Osteoblast (primary cell): ENCODE measurements around the gene TIPIN. TPM values are rescaled to one million over a fixed set of nuclear protein-coding genes. Genes with fewer than 3 reads are reported as not detected.

Experiments used
- DNase-seq: peaks from one replicate; pipeline ENCODE4 v3.0.0; 2011; ENCODE audit warnings: low spot score, mixed read lengths; ENCODE audit not compliant: insufficient read length; ENCODE audit errors: missing footprints
- H2AFZ ChIP-seq: 2 replicates; pipeline ENCODE4 v1.6.0; 2011; ENCODE audit warnings: mild to moderate bottlenecking, low read length
- H3K27ac ChIP-seq: 2 replicates; pipeline ENCODE4 v1.5.1; 2011; ENCODE audit warnings: mild to moderate bottlenecking, low read depth, low read length, moderate library complexity
- H3K27me3 ChIP-seq: 2 replicates; pipeline ENCODE4 v1.6.0; 2012; ENCODE audit warnings: mild to moderate bottlenecking, control low read depth, inconsistent platforms, low read length, moderate library complexity; ENCODE audit not compliant: insufficient read depth
- H3K36me3 ChIP-seq: 2 replicates; pipeline ENCODE4 v1.5.1; 2011; ENCODE audit warnings: mild to moderate bottlenecking, low read length, control low read depth, moderate library complexity; ENCODE audit not compliant: insufficient read depth
- H3K4me1 ChIP-seq: 2 replicates; pipeline ENCODE4 v1.5.1; 2011; ENCODE audit warnings: mild to moderate bottlenecking, low read length, control low read depth, moderate library complexity; ENCODE audit not compliant: insufficient read depth
- H3K4me2 ChIP-seq: 2 replicates; pipeline ENCODE4 v1.6.0; 2011; ENCODE audit warnings: mild to moderate bottlenecking, low read length; ENCODE audit not compliant: insufficient read depth
- H3K4me3 ChIP-seq: fragments of 200-600 bp; sonication (generic); 3 replicates; pipeline ENCODE4 v1.5.1; 2012; ENCODE audit warnings: mild to moderate bottlenecking, low read length, inconsistent platforms; ENCODE audit not compliant: insufficient read depth
- H3K79me2 ChIP-seq: 2 replicates; pipeline ENCODE4 v1.6.0; 2012; ENCODE audit warnings: mild to moderate bottlenecking, low read length, control low read depth, inconsistent platforms; ENCODE audit not compliant: insufficient read depth
- H3K9me3 ChIP-seq: 2 replicates; pipeline ENCODE4 v1.5.1; 2011; ENCODE audit warnings: low read depth, low read length, control low read depth
- H4K20me1 ChIP-seq: 2 replicates; pipeline ENCODE4 v1.6.0; 2012; ENCODE audit warnings: mild to moderate bottlenecking, low read length, control low read depth; ENCODE audit not compliant: insufficient read depth
- CTCF ChIP-seq: IDR thresholded peaks from 2 replicates; pipeline ENCODE4 v1.5.1; 2011; ENCODE audit warnings: mild to moderate bottlenecking, low read depth, low read length, moderate library complexity; ENCODE audit errors: extremely low read depth
- total RNA-seq: library from RNA; depleted of rRNA; stranded (reverse); fragments of >200 nt; gene quantifications from 2 replicates; pipeline ENCODE4 v1.2.3, GENCODE V29; 2012

The TIPIN gene
- total RNA-seq, 1 donor, result 9.0 TPM

DNA sequence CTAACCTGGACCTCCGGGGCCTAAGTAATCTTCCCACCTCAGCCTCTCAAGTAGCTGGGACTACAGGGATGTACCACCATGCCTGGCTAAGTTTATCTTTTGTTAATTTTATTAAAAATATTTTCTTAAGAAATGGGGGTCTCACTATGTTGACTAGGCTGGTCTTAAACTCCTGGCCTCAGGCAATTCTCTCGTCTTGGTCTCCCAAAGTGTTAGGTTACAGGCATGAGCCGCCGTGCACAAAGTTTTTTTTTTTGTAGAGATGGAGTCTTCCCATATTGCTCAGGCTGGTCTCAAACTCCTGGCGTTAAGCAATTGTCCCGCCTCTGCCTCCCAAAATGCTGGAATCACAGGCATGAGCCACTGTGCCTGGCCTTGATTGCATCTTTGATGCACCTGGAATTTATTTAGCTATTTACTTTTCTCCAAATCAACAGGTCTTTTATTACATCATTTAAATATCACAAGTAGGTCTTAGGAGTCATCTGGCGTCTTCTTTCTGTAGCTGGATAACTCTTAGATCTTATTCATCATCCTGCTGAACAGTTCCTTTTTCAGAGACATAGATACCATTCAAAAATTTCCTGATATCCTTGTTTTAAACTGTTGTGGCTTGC lies 22.4 kb upstream of the TIPIN start:
- H3K27ac ChIP-seq, result no peak overlapping the region
- H3K36me3 ChIP-seq, result no peaks in the 10 kb centered on the region
- H3K79me2 ChIP-seq, result no peaks in the 10 kb centered on the region
- H4K20me1 ChIP-seq, result no peaks in the 10 kb centered on the region
- no peaks in the 10 kb centered on the region for H3K27me3 ChIP-seq
- no peaks in the 10 kb centered on the region for H3K9me3 ChIP-seq
- no peak overlapping the region for H2AFZ ChIP-seq
- no peak for DNase-seq
- no peak overlapping the region for H3K4me3 ChIP-seq
- TF ChIP-seq CTCF, result no peak
- no peak overlapping the region for H3K4me2 ChIP-seq
- no peaks in the 10 kb centered on the region for H3K4me1 ChIP-seq

GRCh38 chr15:66374179-66374578 lies 17.7 kb upstream of the TIPIN start:
- H3K9me3 ChIP-seq, result no peaks in the 10 kb centered on the region
- no peaks in the 10 kb centered on the region for H4K20me1 ChIP-seq
- no peak overlapping the region for H3K4me3 ChIP-seq
- H2AFZ ChIP-seq, result no peak overlapping the region
- TF ChIP-seq CTCF, result no peak
- no peaks in the 10 kb centered on the region for H3K36me3 ChIP-seq
- no peaks in the 10 kb centered on the region for H3K79me2 ChIP-seq
- DNase-seq, result no peak
- H3K27ac ChIP-seq, result no peak overlapping the region
- peaks cover 8% of the 10 kb centered on the region for H3K4me1 ChIP-seq
- no peak overlapping the region for H3K4me2 ChIP-seq
- H3K27me3 ChIP-seq, result no peaks in the 10 kb centered on the region

- Histone ChIP-seq H4K20me1 (no peaks in the 10 kb centered on the region), H3K79me2 (no peaks in the 10 kb centered on the region), H3K4me1 (peaks cover 8% of the 10 kb centered on the region), H3K4me3 (peak overlapping the region; percentile 68), H3K27ac (peak overlapping the region; percentile 54), H3K4me2 (peak overlapping the region; percentile 85), H3K9me3 (no peaks in the 10 kb centered on the region), H3K36me3 (no peaks in the 10 kb centered on the region), H2AFZ (peak overlapping the region; percentile 93), H3K27me3 (no peaks in the 10 kb centered on the region)
- DNase-seq, result peak; percentile 82
- TF ChIP-seq CTCF, result no peak
Measured at GRCh38 chr15:66369773-66370651, 13.5 kb upstream of the TIPIN start.

GRCh38 chr15:66364944-66365528 lies 8.6 kb upstream of the TIPIN start:
- H3K36me3 ChIP-seq, result no peaks in the 10 kb centered on the region
- no peak for DNase-seq
- no peak overlapping the region for H3K4me3 ChIP-seq
- no peaks in the 10 kb centered on the region for H3K79me2 ChIP-seq
- no peak overlapping the region for H2AFZ ChIP-seq
- no peak for TF ChIP-seq CTCF
- no peaks in the 10 kb centered on the region for H3K9me3 ChIP-seq
- no peak overlapping the region for H3K4me2 ChIP-seq
- H3K27ac ChIP-seq, result no peak overlapping the region
- H3K4me1 ChIP-seq, result peaks cover 6% of the 10 kb centered on the region
- H4K20me1 ChIP-seq, result no peaks in the 10 kb centered on the region
- no peaks in the 10 kb centered on the region for H3K27me3 ChIP-seq
